ENCODE data around the gene DUOX1. TPM values are rescaled to one million over a fixed set of nuclear protein-coding genes. Genes with fewer than 3 reads are reported as not detected.
A peak's percentile ranks its signal among the peaks of the same experiment; 100 is the strongest.

Gene DUOX1
- total RNA-seq, 1 donor from 2014 or later: 0.11 TPM

DNA sequence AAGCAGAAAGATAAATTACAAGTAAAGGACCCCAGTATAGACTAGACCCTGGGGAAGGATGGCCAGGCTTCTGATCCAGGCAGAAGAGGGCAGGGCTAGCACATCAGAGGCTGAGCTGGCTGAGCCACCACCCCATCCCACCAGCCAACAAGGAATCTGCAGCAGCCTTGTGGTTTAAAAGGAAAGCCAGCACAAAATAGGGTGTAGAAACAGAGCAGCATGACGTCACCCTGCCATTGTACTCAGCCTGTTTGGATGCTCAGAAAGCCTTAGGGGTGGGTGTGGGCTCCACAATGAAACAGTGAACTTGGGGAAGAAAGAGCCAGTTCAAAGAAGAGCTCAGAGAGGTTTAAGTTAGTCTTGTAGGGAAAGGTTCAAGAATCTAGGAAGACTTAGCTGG lies 28.2 kb downstream of the DUOX1 start:
- no peak for ATAC-seq (ENCODE audit: low read depth)
- TF ChIP-seq, protein P1, sequence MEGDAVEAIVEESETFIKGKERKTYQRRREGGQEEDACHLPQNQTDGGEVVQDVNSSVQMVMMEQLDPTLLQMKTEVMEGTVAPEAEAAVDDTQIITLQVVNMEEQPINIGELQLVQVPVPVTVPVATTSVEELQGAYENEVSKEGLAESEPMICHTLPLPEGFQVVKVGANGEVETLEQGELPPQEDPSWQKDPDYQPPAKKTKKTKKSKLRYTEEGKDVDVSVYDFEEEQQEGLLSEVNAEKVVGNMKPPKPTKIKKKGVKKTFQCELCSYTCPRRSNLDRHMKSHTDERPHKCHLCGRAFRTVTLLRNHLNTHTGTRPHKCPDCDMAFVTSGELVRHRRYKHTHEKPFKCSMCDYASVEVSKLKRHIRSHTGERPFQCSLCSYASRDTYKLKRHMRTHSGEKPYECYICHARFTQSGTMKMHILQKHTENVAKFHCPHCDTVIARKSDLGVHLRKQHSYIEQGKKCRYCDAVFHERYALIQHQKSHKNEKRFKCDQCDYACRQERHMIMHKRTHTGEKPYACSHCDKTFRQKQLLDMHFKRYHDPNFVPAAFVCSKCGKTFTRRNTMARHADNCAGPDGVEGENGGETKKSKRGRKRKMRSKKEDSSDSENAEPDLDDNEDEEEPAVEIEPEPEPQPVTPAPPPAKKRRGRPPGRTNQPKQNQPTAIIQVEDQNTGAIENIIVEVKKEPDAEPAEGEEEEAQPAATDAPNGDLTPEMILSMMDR (IDR thresholded peaks at IDR 0.05): no peak
- Mint-ChIP-seq H3K4me1 (peaks cover 6% of the 10 kb centered on the region), H3K4me3 (no peak overlapping the region), H3K27me3 (no peaks in the 10 kb centered on the region), H3K9me3 (no peaks in the 10 kb centered on the region), H3K36me3 (ENCODE audit: low read depth) (peaks cover 10% of the 10 kb centered on the region), H3K27ac (no peak overlapping the region)
- no peak for DNase-seq
- ChIA-PET CTCF (no interaction called here), POLR2A (interaction anchor here (0.7 kb wide), 1 partner anchor 244 kb away, joined by 7 read pairs; a partner anchor contains a TSS)
- intact Hi-C loops (cut with micrococcal nuclease): no loop called here

DNA sequence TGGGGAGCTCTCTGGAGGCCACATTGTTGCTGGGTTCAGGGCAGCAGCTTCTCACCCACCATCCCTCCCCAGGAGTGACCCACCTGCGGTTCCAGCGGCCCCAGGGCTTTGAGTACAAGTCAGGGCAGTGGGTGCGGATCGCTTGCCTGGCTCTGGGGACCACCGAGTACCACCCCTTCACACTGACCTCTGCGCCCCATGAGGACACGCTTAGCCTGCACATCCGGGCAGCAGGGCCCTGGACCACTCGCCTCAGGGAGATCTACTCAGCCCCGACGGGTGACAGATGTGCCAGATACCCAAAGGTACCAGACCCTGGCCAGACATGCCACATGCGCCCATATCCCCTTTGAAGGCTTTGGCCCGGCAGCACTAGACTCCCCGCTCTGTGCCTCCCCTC lies 31.9 kb downstream of the DUOX1 start:
- TF ChIP-seq, protein P1 (IDR thresholded peaks at IDR 0.05): no peak
- H3K27ac Mint-ChIP-seq: no peak overlapping the region
- no peaks in the 10 kb centered on the region for H3K27me3 Mint-ChIP-seq
- intact Hi-C loops (cut with micrococcal nuclease): no loop called here
- H3K36me3 Mint-ChIP-seq (ENCODE audit: low read depth): peaks cover 10% of the 10 kb centered on the region
- POLR2A ChIA-PET: no interaction called here
- H3K4me1 Mint-ChIP-seq: peaks cover 21% of the 10 kb centered on the region
- DNase-seq: no peak
- CTCF ChIA-PET: interaction anchor here (1.5 to 3.5 kb wide), 2 partner anchors 19 to 296 kb away, joined by 4 to 16 read pairs; no protein-coding TSS in a partner anchor
- no peaks in the 10 kb centered on the region for H3K9me3 Mint-ChIP-seq
- ATAC-seq (ENCODE audit: low read depth): no peak
- H3K4me3 Mint-ChIP-seq: no peak overlapping the region

- Mint-ChIP-seq H3K9me3 (no peaks in the 10 kb centered on the region), H3K36me3 (ENCODE audit: low read depth) (peaks cover 10% of the 10 kb centered on the region), H3K4me1 (peaks cover 23% of the 10 kb centered on the region), H3K27me3 (no peaks in the 10 kb centered on the region), H3K4me3 (no peak overlapping the region), H3K27ac (no peak overlapping the region)
- ATAC-seq (ENCODE audit: low read depth): peak; percentile 28
- peak; percentile 48 for DNase-seq
- intact Hi-C loops (cut with micrococcal nuclease): loop anchor here (1.0 kb wide), 5 partner anchors 105 to 451 kb away; no protein-coding TSS in a partner anchor
- CTCF ChIA-PET: interaction anchor here (0.7 to 4.0 kb wide), 27 partner anchors 13 to 451 kb away, joined by 3 to 65 read pairs (median 5); partner anchors contain the start of genes DUOX1 and SHF
- POLR2A ChIA-PET: interaction anchor here (0.6 to 2.2 kb wide), 4 partner anchors 38 to 498 kb away, joined by 3 to 14 read pairs (median 4); a partner anchor contains a TSS
- TF ChIP-seq, protein P1 (IDR thresholded peaks at IDR 0.05): no peak
Observed at GRCh38 chr15:45162771-45163507, 33.1 kb downstream of the DUOX1 start.

GRCh38 chr15:45163508-45163856 lies 33.7 kb downstream of the DUOX1 start:
- Mint-ChIP-seq H3K27me3 (no peaks in the 10 kb centered on the region), H3K9me3 (no peaks in the 10 kb centered on the region), H3K27ac (no peak overlapping the region), H3K4me3 (no peak overlapping the region), H3K4me1 (peaks cover 23% of the 10 kb centered on the region), H3K36me3 (ENCODE audit: low read depth) (peaks cover 10% of the 10 kb centered on the region)
- DNase-seq (no peak), ATAC-seq (ENCODE audit: low read depth) (no peak)
- intact Hi-C loops (cut with micrococcal nuclease): loop anchor here (1.0 kb wide), 5 partner anchors 105 to 451 kb away; no protein-coding TSS in a partner anchor
- POLR2A ChIA-PET: interaction anchor here (0.5 to 2.2 kb wide), 7 partner anchors 31 to 537 kb away, joined by 3 to 14 read pairs (median 4); a partner anchor contains a TSS
- CTCF ChIA-PET: interaction anchor here (0.7 to 4.0 kb wide), 27 partner anchors 13 to 450 kb away, joined by 3 to 65 read pairs (median 5); partner anchors contain the start of genes DUOX1 and SHF
- TF ChIP-seq, protein P1 (IDR thresholded peaks at IDR 0.05): no peak

DNA sequence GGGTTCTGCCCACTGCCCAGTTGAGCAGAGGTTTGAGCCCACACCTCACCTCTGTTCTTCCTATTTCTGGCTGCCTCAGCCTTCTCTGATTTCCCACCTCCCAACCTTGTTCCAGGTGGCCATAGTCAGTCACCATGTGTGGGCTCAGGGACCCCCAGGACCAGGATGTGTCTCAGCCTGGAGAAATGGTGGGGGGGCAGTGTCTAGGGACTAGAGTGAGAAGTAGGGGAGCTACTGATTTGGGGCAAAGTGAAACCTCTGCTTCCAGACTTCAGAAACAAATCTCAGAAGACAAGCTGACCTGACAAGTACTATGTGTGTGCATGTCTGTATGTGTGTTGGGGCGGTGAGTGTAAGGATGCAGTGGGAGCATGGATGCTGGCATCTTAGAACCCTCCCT lies 35.1 kb downstream of the DUOX1 start:
- intact Hi-C loops (cut with micrococcal nuclease): no loop called here
- DNase-seq (no peak), ATAC-seq (ENCODE audit: low read depth) (no peak)
- Mint-ChIP-seq H3K27ac (peak overlapping the region; percentile 72), H3K9me3 (no peaks in the 10 kb centered on the region), H3K4me1 (peaks cover 31% of the 10 kb centered on the region), H3K4me3 (peak overlapping the region; percentile 67), H3K36me3 (ENCODE audit: low read depth) (peaks cover 4% of the 10 kb centered on the region), H3K27me3 (no peaks in the 10 kb centered on the region)
- CTCF ChIA-PET: interaction anchor here (1.6 to 4.0 kb wide), 4 partner anchors 39 to 292 kb away, joined by 5 to 65 read pairs (median 10); a partner anchor contains a TSS
- POLR2A ChIA-PET: interaction anchor here (1.1 to 2.0 kb wide), 2 partner anchors 36 to 235 kb away, joined by 3 to 5 read pairs; no protein-coding TSS in a partner anchor
- TF ChIP-seq, protein P1 (IDR thresholded peaks at IDR 0.05): no peak
